ENCODE data around the gene OTOP3.

The OTOP3 gene

GRCh38 chr17:74941128-74941725 is 5.5 kb downstream of the OTOP3 start:
- Mint-ChIP-seq H3K9me3 (no peaks in the 10 kb centered on the region), H3K27ac (no peak overlapping the region), H3K4me1 (no peaks in the 10 kb centered on the region), H3K4me3 (no peak overlapping the region), H3K27me3 (peaks cover 30% of the 10 kb centered on the region), H3K36me3 (no peaks in the 10 kb centered on the region)
- DNase-seq (ENCODE audit: low spot score in 2 of 2) (no peak), ATAC-seq (ENCODE audit: low read depth) (no peak)

- DNase-seq (ENCODE audit: low spot score in 2 of 2) (no peak), ATAC-seq (ENCODE audit: low read depth) (no peak)
- H3K27me3 Mint-ChIP-seq, result peaks cover 22% of the 10 kb centered on the region
- no peaks in the 10 kb centered on the region for H3K9me3 Mint-ChIP-seq
- no peak overlapping the region for H3K4me3 Mint-ChIP-seq
- no peak overlapping the region for H3K27ac Mint-ChIP-seq
- H3K4me1 Mint-ChIP-seq, result no peaks in the 10 kb centered on the region
- H3K36me3 Mint-ChIP-seq, result no peaks in the 10 kb centered on the region
Measured at GRCh38 chr17:74943808-74944522, 8.3 kb downstream of the OTOP3 start.

- no peak overlapping the region for H3K27ac Mint-ChIP-seq
- no peaks in the 10 kb centered on the region for H3K4me1 Mint-ChIP-seq
- H3K36me3 Mint-ChIP-seq, result no peaks in the 10 kb centered on the region
- peaks cover 20% of the 10 kb centered on the region for H3K27me3 Mint-ChIP-seq
- no peaks in the 10 kb centered on the region for H3K9me3 Mint-ChIP-seq
- H3K4me3 Mint-ChIP-seq, result no peak overlapping the region
- DNase-seq (ENCODE audit: low spot score in 2 of 2), result no peak
- peak; percentile 45 for ATAC-seq (ENCODE audit: low read depth)
Measured at GRCh38 chr17:74945543-74945942, 9.8 kb downstream of the OTOP3 start.

GRCh38 chr17:74946641-74947040 is 10.9 kb downstream of the OTOP3 start:
- ATAC-seq (ENCODE audit: low read depth), result no peak
- no peaks in the 10 kb centered on the region for H3K4me1 Mint-ChIP-seq
- DNase-seq (ENCODE audit: low spot score in 2 of 2), result no peak
- H3K27me3 Mint-ChIP-seq, result peaks cover 18% of the 10 kb centered on the region
- no peaks in the 10 kb centered on the region for H3K9me3 Mint-ChIP-seq
- H3K27ac Mint-ChIP-seq, result no peak overlapping the region
- H3K36me3 Mint-ChIP-seq, result no peaks in the 10 kb centered on the region
- H3K4me3 Mint-ChIP-seq, result no peak overlapping the region

- no peak for ATAC-seq (ENCODE audit: low read depth)
- DNase-seq (ENCODE audit: low spot score in 2 of 2), result no peak
- H3K27me3 Mint-ChIP-seq, result peaks cover 14% of the 10 kb centered on the region
- no peaks in the 10 kb centered on the region for H3K4me1 Mint-ChIP-seq
- H3K27ac Mint-ChIP-seq, result no peak overlapping the region
- no peaks in the 10 kb centered on the region for H3K9me3 Mint-ChIP-seq
- H3K4me3 Mint-ChIP-seq, result no peak overlapping the region
- H3K36me3 Mint-ChIP-seq, result no peaks in the 10 kb centered on the region
Measured at GRCh38 chr17:74947041-74947754, 11.5 kb downstream of the OTOP3 start.

GRCh38 chr17:74949455-74950115 is 13.9 kb downstream of the OTOP3 start:
- no peaks in the 10 kb centered on the region for H3K9me3 Mint-ChIP-seq
- H3K27ac Mint-ChIP-seq, result no peak overlapping the region
- ATAC-seq (ENCODE audit: low read depth) (no peak), DNase-seq (ENCODE audit: low spot score in 2 of 2) (no peak)
- no peaks in the 10 kb centered on the region for H3K36me3 Mint-ChIP-seq
- H3K27me3 Mint-ChIP-seq, result peaks cover 13% of the 10 kb centered on the region
- no peaks in the 10 kb centered on the region for H3K4me1 Mint-ChIP-seq
- no peak overlapping the region for H3K4me3 Mint-ChIP-seq

GRCh38 chr17:74950207-74950606 is 14.5 kb downstream of the OTOP3 start:
- no peaks in the 10 kb centered on the region for H3K9me3 Mint-ChIP-seq
- no peak overlapping the region for H3K27ac Mint-ChIP-seq

GRCh38 chr17:74951065-74951464 is 15.4 kb downstream of the OTOP3 start:
- no peak for DNase-seq (ENCODE audit: low spot score in 2 of 2)
- Mint-ChIP-seq H3K36me3 (no peaks in the 10 kb centered on the region), H3K27me3 (peaks cover 11% of the 10 kb centered on the region), H3K9me3 (no peaks in the 10 kb centered on the region), H3K27ac (no peak overlapping the region), H3K4me1 (no peaks in the 10 kb centered on the region), H3K4me3 (no peak overlapping the region)
- ATAC-seq (ENCODE audit: low read depth), result no peak

More at GRCh38 chr17:74950207-74950606, 14.5 kb downstream of the OTOP3 start:
- no peak overlapping the region for H3K4me3 Mint-ChIP-seq
- peaks cover 12% of the 10 kb centered on the region for H3K27me3 Mint-ChIP-seq
- DNase-seq (ENCODE audit: low spot score in 2 of 2) (no peak), ATAC-seq (ENCODE audit: low read depth) (no peak)
- H3K4me1 Mint-ChIP-seq, result no peaks in the 10 kb centered on the region
- H3K36me3 Mint-ChIP-seq, result no peaks in the 10 kb centered on the region

GRCh38 chr17:74951680-74952421 is 16.2 kb downstream of the OTOP3 start:
- H3K4me1 Mint-ChIP-seq, result no peaks in the 10 kb centered on the region
- ATAC-seq (ENCODE audit: low read depth) (no peak), DNase-seq (ENCODE audit: low spot score in 2 of 2) (no peak)
- no peak overlapping the region for H3K4me3 Mint-ChIP-seq
- no peak overlapping the region for H3K27ac Mint-ChIP-seq
- peaks cover 11% of the 10 kb centered on the region for H3K27me3 Mint-ChIP-seq
- no peaks in the 10 kb centered on the region for H3K36me3 Mint-ChIP-seq
- H3K9me3 Mint-ChIP-seq, result no peaks in the 10 kb centered on the region

GRCh38 chr17:74952431-74953133 is 16.9 kb downstream of the OTOP3 start:
- ATAC-seq (ENCODE audit: low read depth), result no peak
- peaks cover 10% of the 10 kb centered on the region for H3K27me3 Mint-ChIP-seq
- H3K36me3 Mint-ChIP-seq, result no peaks in the 10 kb centered on the region
- H3K9me3 Mint-ChIP-seq, result no peaks in the 10 kb centered on the region
- H3K4me3 Mint-ChIP-seq, result no peak overlapping the region
- H3K27ac Mint-ChIP-seq, result no peak overlapping the region
- H3K4me1 Mint-ChIP-seq, result no peaks in the 10 kb centered on the region
- no peak for DNase-seq (ENCODE audit: low spot score in 2 of 2)

GRCh38 chr17:74953134-74953687 is 17.5 kb downstream of the OTOP3 start:
- no peaks in the 10 kb centered on the region for H3K36me3 Mint-ChIP-seq
- H3K9me3 Mint-ChIP-seq, result no peaks in the 10 kb centered on the region
- ATAC-seq (ENCODE audit: low read depth), result no peak
- no peaks in the 10 kb centered on the region for H3K4me1 Mint-ChIP-seq
- no peak overlapping the region for H3K27ac Mint-ChIP-seq
- DNase-seq (ENCODE audit: low spot score in 2 of 2), result no peak
- no peak overlapping the region for H3K4me3 Mint-ChIP-seq
- peaks cover 5% of the 10 kb centered on the region for H3K27me3 Mint-ChIP-seq

GRCh38 chr17:74954115-74954514 is 18.4 kb downstream of the OTOP3 start:
- H3K27ac Mint-ChIP-seq, result no peak overlapping the region
- no peaks in the 10 kb centered on the region for H3K4me1 Mint-ChIP-seq
- H3K9me3 Mint-ChIP-seq, result no peaks in the 10 kb centered on the region
- no peaks in the 10 kb centered on the region for H3K36me3 Mint-ChIP-seq
- ATAC-seq (ENCODE audit: low read depth), result no peak
- no peak overlapping the region for H3K4me3 Mint-ChIP-seq
- peaks cover 5% of the 10 kb centered on the region for H3K27me3 Mint-ChIP-seq
- DNase-seq (ENCODE audit: low spot score in 2 of 2), result no peak
